GM18508 (cell line): Measurements from ENCODE around the gene KHNYN.
"Not testable (repeated sequence)": the region's sequence is repeated elsewhere in the genome, so short reads cannot be mapped to it uniquely, and the experiment has no call there.

Source experiments
- ATAC-seq: cut with Tn5 transposase; IDR thresholded peaks from one replicate; pipeline ENCODE4 v1.9.1; 2021; ENCODE audit warnings: moderate number of reproducible peaks; ENCODE audit not compliant: insufficient read depth, unreplicated experiment

The KHNYN gene

DNA sequence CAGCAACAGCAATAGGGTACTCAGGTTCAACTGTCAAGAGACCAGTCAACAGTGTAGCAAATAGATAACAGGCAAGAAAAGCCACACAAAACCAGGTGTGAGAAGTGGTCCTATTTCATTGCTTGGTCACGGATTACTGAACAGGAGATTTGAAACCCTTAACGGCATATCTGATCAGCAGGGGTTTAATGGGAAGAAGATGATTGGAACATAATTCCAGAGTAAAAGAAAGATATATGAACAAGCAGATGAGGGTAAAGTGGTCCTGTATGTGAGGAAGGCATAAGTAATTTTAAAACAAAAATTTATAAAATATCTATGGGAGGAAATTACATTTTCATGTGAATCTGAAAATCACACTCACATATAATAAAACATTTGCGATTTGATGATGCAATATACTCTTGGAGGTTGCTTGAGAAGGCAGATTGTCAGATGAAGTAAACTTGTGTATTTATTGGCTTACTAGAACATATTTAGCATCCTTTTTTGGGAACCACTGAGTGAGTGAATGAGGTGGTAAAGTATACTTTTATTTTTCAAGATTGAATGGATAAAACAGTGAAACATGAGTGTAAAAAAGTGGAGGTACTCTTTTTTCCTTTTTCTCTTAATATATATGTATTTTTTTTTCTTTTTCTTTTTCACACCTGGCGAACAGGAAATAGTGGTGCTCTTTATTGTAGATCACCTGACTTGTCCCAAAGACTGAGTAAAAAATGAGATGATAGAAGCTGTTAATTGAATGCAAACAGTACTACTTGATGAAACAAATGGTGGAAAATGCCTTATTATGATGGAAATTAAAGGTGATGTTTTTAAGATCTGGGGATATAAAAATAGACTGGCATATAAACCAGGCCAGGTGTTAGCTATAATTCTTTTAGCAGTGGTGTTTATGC, 34.4 kb downstream of the KHNYN start:
- no peak for ATAC-seq

GRCh38 chr14:24465368-24465767, 35.6 kb downstream of the KHNYN start:
- ATAC-seq = no peak

- no peak for ATAC-seq
Measured at GRCh38 chr14:24465805-24466204, 36.1 kb downstream of the KHNYN start.

- not testable (repeated sequence) for ATAC-seq
Measured at GRCh38 chr14:24470450-24470849, 40.7 kb downstream of the KHNYN start.

DNA sequence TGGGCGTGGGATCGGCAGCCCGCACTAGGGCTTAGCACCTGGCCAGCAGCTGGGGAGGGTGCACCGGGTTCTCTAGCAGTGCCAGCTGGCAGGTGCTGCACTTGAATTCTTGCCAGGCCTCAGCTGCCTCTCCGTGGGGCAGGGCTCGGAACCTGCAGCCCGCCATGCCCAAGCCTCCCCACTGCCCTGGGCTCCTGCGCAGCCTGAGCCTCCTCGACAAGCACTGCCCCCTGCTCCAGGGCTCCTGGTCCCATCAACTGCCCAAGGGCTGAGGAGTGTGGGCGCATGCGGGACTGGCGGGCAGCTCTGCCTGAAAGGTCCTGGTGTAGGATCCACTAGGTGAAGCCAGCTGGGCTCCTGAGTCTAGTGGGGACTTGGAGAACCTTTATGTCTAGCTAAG, 43.5 kb downstream of the KHNYN start:
- ATAC-seq = no peak

DNA sequence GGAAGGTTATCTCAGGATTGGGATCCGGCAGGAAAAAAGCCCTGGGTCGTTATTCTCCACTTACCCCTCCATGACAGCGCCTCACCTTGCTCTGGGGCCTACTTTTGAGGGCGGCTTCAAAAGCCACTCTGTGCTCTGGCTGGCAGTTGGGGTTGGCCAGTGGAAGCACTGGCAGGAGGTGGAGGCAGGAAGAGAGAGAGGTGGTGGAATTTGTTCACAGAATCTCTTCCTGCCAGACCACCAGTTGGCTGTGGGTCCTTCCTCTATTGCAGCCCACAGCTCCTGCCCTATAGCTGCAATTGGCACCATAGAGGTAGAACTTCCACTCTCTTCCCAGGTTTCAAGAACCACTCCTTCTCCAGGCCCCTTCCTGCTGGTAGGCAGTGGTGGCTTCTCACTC, 45.5 kb downstream of the KHNYN start:
- ATAC-seq = no peak

- ATAC-seq = not testable (repeated sequence)
Measured at GRCh38 chr14:24479999-24480398, 50.2 kb downstream of the KHNYN start.

DNA sequence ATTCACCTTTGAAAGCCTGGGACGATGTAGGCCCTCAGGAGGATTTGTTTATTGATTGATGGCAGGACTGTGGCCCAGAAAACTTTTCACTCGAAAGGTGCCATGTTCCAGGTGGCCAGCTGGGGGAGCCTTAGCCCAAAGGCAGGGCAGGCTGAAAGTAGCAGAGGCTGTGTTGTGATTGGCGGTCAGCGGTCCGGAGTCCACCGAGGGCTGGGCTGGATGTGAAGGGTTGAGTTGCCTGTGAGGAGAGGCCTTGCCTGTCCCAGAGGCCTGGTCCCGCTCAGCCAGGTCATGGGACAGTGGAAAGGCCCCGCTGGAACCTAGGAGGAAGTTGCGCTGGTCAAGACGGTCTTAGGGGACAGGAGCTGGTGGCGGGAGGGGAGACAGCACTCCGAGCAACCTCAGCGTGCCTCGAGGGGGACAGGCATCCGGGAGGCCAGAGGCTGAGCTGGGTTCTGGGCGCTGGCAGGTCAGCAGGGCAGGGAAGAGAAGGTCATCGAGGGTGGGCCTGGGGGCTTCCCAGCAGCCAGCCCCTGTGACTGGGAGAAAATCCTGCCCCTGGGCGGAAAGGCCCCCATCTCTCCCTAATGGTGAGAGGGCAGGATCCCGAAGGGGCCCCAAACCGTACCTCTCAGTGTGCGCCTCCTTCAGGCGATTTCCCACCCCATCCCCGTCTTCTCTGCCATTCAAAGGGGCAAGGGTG, 52.0 kb downstream of the KHNYN start:
- ATAC-seq = peak; percentile 56

- not testable (repeated sequence) for ATAC-seq
Measured at GRCh38 chr14:24482699-24483303, 53.0 kb downstream of the KHNYN start.

GRCh38 chr14:24483604-24484252, 54.0 kb downstream of the KHNYN start:
- ATAC-seq = no peak
